Uterus (tissue), 4 donors: ENCODE measurements around the gene MBTPS1. TPM values are rescaled to one million over a fixed set of nuclear protein-coding genes. Genes with fewer than 3 reads are reported as not detected.

ENCODE experiments used
- DNase-seq, 2 donors: peaks; one replicate each; pipeline ENCODE4 v3.0.0-alpha.2; 2019 to 2020
- H3K27ac ChIP-seq, 2 donors: fragments of 200-600 bp; sonication (generic); 1 replicate in 1 of 2; 2 replicates in 1 of 2; pipeline ENCODE4 v1.5.1; 2016 to 2018
- H3K27me3 ChIP-seq, 2 donors: fragments of 200-600 bp; sonication (generic); one replicate each; pipeline ENCODE4 v1.5.1; 2018 to 2019; ENCODE audit warnings: control low read depth in 1 of 2
- H3K36me3 ChIP-seq, 2 donors: fragments of 200-600 bp; sonication (generic); one replicate each; pipeline ENCODE4 v1.5.1; 2019; ENCODE audit warnings: control low read depth in 1 of 2
- H3K4me1 ChIP-seq, 2 donors: fragments of 200-600 bp; sonication (generic); one replicate each; pipeline ENCODE4 v1.5.1; 2018 to 2019; ENCODE audit warnings: control low read depth in 1 of 2
- H3K4me3 ChIP-seq, 2 donors: fragments of 200-600 bp; sonication (generic); 1 replicate in 1 of 2; 2 replicates in 1 of 2; pipeline ENCODE4 v1.5.1; 2018 to 2019; ENCODE audit warnings: mild to moderate bottlenecking in 1 of 2
- H3K9me3 ChIP-seq, 2 donors: fragments of 200-600 bp; sonication (generic); one replicate each; pipeline ENCODE4 v1.5.1; 2019; ENCODE audit warnings: control low read depth in 1 of 2
- POLR2A ChIP-seq, 2 donors: fragments of 450-650 bp; IDR thresholded peaks; one replicate each; pipeline ENCODE4 v1.6.1; 2016; ENCODE audit warnings: antibody characterized with exemption in 2 of 2, mild to moderate bottlenecking in 1 of 2, moderate library complexity in 1 of 2
- intact Hi-C: fragments of 100-400 bp; cut with DNase I; formaldehyde crosslinking; loops from one replicate; pipeline ENCODE4 v1.15.1; 2023; ENCODE audit warnings: low total_unique reads
- total RNA-seq, 4 donors: library from RNA; depleted of rRNA in 3 of 4; stranded (reverse); fragments of >200 nt in 3 of 4; gene quantifications; one replicate each; pipeline versions ENCODE4 v1.1.0 to v1.2.4, GENCODE V29; 2014 to 2023
- TF ChIP-seq, protein P1 (sequence below), 4 experiments: fragments of 200-600 bp in 2 of 4; fragments of 450-650 bp in 2 of 4; sonication (generic) in 2 of 4; IDR thresholded peaks; one replicate each; pipeline ENCODE4 v1.5.1; 2016 to 2019; ENCODE audit warnings: antibody characterized with exemption in 4 of 4, mild to moderate bottlenecking in 2 of 4, moderate library complexity in 1 of 4
- donor health status: DM: yes; HTN: yes; CAD: no.

The MBTPS1 gene
- total RNA-seq, 4 donors from 2014 or later: 63.0 to 162 (median 112) TPM

DNA sequence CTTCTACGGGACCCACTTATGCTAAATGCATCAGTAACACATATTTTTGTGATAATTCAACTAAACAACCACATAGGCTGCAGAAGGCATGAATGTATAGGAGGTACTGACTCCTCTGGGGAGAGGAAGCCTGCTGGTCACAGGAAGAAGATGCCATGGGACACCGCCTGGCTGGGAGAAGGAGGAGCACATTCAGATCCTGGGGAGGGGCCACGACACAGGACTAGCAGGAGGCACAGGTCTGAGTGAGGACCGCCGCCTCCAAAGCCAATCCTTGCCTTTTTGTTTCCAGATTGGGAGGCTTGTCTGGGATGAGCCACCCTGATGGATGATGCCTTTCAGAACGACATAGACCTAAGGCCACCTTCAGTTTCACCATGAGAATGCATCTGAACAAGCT, 34.6 kb downstream of the MBTPS1 start:
- no peak for TF ChIP-seq POLR2A (IDR thresholded peaks at IDR 0.05)
- TF ChIP-seq, protein P1, sequence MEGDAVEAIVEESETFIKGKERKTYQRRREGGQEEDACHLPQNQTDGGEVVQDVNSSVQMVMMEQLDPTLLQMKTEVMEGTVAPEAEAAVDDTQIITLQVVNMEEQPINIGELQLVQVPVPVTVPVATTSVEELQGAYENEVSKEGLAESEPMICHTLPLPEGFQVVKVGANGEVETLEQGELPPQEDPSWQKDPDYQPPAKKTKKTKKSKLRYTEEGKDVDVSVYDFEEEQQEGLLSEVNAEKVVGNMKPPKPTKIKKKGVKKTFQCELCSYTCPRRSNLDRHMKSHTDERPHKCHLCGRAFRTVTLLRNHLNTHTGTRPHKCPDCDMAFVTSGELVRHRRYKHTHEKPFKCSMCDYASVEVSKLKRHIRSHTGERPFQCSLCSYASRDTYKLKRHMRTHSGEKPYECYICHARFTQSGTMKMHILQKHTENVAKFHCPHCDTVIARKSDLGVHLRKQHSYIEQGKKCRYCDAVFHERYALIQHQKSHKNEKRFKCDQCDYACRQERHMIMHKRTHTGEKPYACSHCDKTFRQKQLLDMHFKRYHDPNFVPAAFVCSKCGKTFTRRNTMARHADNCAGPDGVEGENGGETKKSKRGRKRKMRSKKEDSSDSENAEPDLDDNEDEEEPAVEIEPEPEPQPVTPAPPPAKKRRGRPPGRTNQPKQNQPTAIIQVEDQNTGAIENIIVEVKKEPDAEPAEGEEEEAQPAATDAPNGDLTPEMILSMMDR (IDR thresholded peaks at IDR 0.05): no peak
- Histone ChIP-seq H3K27me3 (no peaks in the 10 kb centered on the region), H3K4me1 (no peaks in the 10 kb centered on the region), H3K4me3 (no peak overlapping the region), H3K9me3 (no peaks in the 10 kb centered on the region), H3K27ac (no peak overlapping the region), H3K36me3 (no peaks in the 10 kb centered on the region)
- intact Hi-C loops: no loop called here
- no peak for DNase-seq

DNA sequence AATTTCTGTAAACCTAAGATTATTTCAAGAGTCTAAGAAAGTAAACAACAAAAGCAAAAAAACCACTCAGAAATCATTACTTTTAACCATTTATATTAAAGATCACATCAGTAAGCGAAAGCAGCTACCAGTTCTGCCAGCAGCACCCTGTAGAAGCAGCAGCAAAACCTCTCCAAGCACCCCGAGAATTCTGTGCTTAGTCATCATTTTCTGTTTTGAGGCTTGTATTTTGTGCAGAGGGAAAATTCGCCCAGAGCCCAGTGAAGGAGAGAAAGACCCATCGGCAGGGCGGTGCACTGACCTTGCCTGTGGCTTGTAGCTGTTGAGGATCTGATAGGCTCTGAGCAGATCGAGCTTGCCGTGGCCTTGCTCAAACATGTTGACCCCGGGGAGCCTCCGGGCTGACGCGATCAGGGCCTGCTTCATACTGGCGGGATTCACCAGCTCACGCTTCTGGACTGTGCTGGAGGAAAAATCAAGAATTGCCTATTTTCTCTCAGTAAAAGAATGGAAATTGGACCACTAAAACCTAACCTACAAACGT, 35.2 kb downstream of the MBTPS1 start:
- no peak overlapping the region for H3K4me3 ChIP-seq
- H3K36me3 ChIP-seq: no peaks in the 10 kb centered on the region
- H3K4me1 ChIP-seq: no peaks in the 10 kb centered on the region
- no peak for DNase-seq
- intact Hi-C loops: no loop called here
- no peak overlapping the region for H3K27ac ChIP-seq
- TF ChIP-seq, protein P1 (IDR thresholded peaks at IDR 0.05): no peak
- TF ChIP-seq POLR2A (IDR thresholded peaks at IDR 0.05): no peak
- no peaks in the 10 kb centered on the region for H3K9me3 ChIP-seq
- H3K27me3 ChIP-seq: no peaks in the 10 kb centered on the region

- intact Hi-C loops: no loop called here
- H3K27ac ChIP-seq: no peak overlapping the region
- H3K9me3 ChIP-seq: no peaks in the 10 kb centered on the region
- H3K4me3 ChIP-seq: no peak overlapping the region
- no peaks in the 10 kb centered on the region for H3K27me3 ChIP-seq
- H3K36me3 ChIP-seq: no peaks in the 10 kb centered on the region
- TF ChIP-seq, protein P1 (IDR thresholded peaks at IDR 0.05): no peak
- no peak for TF ChIP-seq POLR2A (IDR thresholded peaks at IDR 0.05)
- DNase-seq: no peak
- no peaks in the 10 kb centered on the region for H3K4me1 ChIP-seq
These were observed 35.9 kb downstream of the MBTPS1 start for GRCh38 chr16:84080813-84081212.

DNA sequence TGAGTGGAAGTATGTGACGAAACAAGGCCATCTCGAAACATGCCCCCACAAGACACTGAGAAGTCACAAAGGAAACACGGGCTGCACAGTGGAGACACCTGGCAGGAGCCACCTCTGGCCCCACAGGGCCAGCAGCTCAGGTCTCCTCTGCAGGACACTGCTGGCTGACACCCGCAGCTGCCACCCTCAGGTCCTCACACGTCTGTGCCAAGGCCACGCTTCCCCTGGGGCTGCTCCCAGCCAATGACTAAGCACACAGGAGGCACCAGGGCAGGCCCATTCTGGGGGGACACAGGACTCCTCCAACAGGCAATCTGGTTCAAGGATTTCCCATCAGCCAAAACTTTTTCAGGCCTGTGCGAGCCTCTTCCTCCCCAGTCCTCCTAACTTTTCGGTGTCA, 36.4 kb downstream of the MBTPS1 start:
- Histone ChIP-seq H3K9me3 (no peaks in the 10 kb centered on the region), H3K27ac (no peak overlapping the region), H3K36me3 (no peaks in the 10 kb centered on the region), H3K27me3 (no peaks in the 10 kb centered on the region), H3K4me3 (no peak overlapping the region), H3K4me1 (no peaks in the 10 kb centered on the region)
- no peak for DNase-seq
- TF ChIP-seq POLR2A (IDR thresholded peaks at IDR 0.05): no peak
- TF ChIP-seq, protein P1 (IDR thresholded peaks at IDR 0.05): no peak
- intact Hi-C loops: no loop called here

DNA sequence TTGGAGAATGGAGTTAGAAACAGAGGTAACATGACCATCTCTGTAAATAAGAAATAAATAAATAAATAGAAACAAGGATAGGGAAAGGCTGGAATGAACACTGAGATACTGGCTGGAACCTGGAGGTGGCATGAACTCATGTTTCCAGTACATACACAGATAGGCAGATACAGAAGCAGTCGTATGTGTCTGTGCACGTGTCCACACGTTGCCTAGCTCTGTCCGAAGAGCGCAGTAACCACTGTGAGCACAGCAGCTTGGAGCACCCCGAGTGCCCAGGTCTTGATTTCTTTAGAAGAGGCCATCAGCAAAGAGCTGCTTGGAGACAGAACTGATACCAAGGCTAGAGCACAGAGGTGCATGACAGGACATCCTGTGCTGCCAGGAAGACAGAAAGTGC, 37.1 kb downstream of the MBTPS1 start:
- no peak for TF ChIP-seq POLR2A (IDR thresholded peaks at IDR 0.05)
- TF ChIP-seq, protein P1 (IDR thresholded peaks at IDR 0.05): no peak
- Histone ChIP-seq H3K4me1 (no peaks in the 10 kb centered on the region), H3K9me3 (no peaks in the 10 kb centered on the region), H3K27ac (no peak overlapping the region), H3K36me3 (no peaks in the 10 kb centered on the region), H3K4me3 (no peak overlapping the region), H3K27me3 (no peaks in the 10 kb centered on the region)
- intact Hi-C loops: no loop called here
- DNase-seq: no peak
